RWPE2 (cell line): ENCODE data around the gene KLLN.
A peak's percentile ranks its signal among the peaks of the same experiment; 100 is the strongest.

Source experiments
- ATAC-seq: fragments of 200-7000 bp; cut with Tn5 transposase; 3 replicates; pipeline ENCODE4 v1.9.1; 2021; ENCODE audit warnings: low read depth
- DNase-seq: peaks from one replicate; pipeline ENCODE4 v3.0.0-alpha.2; 2020; ENCODE audit warnings: low spot score
- H3K27ac ChIP-seq: fragments of 450-650 bp; 2 replicates; pipeline ENCODE4 v1.5.1; 2017; ENCODE audit warnings: mild to moderate bottlenecking; ENCODE audit not compliant: poor library complexity, severe bottlenecking
- H3K27me3 ChIP-seq: fragments of 250-450 bp; sonication (Bioruptor Pico); 2 replicates; pipeline ENCODE4 v1.5.1; 2021; ENCODE audit warnings: mild to moderate bottlenecking, moderate library complexity; ENCODE audit not compliant: insufficient read depth, poor library complexity, severe bottlenecking
- H3K36me3 ChIP-seq: fragments of 250-450 bp; sonication (Bioruptor Pico); 2 replicates; pipeline ENCODE4 v1.5.1; 2020; ENCODE audit warnings: low read depth, mild to moderate bottlenecking, moderate library complexity
- H3K4me1 ChIP-seq: fragments of 250-450 bp; sonication (Bioruptor Pico); 2 replicates; pipeline ENCODE4 v1.5.1; 2021; ENCODE audit warnings: mild to moderate bottlenecking, moderate library complexity; ENCODE audit not compliant: insufficient read depth, poor library complexity, severe bottlenecking
- H3K4me3 ChIP-seq: fragments of 250-450 bp; sonication (Bioruptor Pico); 2 replicates; pipeline ENCODE4 v1.5.1; 2021; ENCODE audit warnings: mild to moderate bottlenecking, moderate library complexity; ENCODE audit not compliant: severe bottlenecking
- H3K9me3 ChIP-seq: fragments of 250-450 bp; sonication (Bioruptor Pico); 2 replicates; pipeline ENCODE4 v1.5.1; 2021; ENCODE audit warnings: mild to moderate bottlenecking, moderate library complexity; ENCODE audit not compliant: severe bottlenecking
- TF ChIP-seq, protein P1 (sequence below): fragments of 450-650 bp; IDR thresholded peaks from one replicate; pipeline ENCODE4 v1.5.1; 2017; ENCODE audit warnings: mild to moderate bottlenecking, moderate library complexity; ENCODE audit not compliant: poor library complexity, severe bottlenecking

KLLN gene

GRCh38 chr10:87816163-87816897 lies 47.0 kb downstream of the KLLN start:
- no peaks in the 10 kb centered on the region for H3K9me3 ChIP-seq
- no peaks in the 10 kb centered on the region for H3K27me3 ChIP-seq
- H3K4me3 ChIP-seq, result peak overlapping the region; percentile 88
- DNase-seq, result no peak
- peak overlapping the region; percentile 78 for H3K27ac ChIP-seq
- TF ChIP-seq, protein P1, sequence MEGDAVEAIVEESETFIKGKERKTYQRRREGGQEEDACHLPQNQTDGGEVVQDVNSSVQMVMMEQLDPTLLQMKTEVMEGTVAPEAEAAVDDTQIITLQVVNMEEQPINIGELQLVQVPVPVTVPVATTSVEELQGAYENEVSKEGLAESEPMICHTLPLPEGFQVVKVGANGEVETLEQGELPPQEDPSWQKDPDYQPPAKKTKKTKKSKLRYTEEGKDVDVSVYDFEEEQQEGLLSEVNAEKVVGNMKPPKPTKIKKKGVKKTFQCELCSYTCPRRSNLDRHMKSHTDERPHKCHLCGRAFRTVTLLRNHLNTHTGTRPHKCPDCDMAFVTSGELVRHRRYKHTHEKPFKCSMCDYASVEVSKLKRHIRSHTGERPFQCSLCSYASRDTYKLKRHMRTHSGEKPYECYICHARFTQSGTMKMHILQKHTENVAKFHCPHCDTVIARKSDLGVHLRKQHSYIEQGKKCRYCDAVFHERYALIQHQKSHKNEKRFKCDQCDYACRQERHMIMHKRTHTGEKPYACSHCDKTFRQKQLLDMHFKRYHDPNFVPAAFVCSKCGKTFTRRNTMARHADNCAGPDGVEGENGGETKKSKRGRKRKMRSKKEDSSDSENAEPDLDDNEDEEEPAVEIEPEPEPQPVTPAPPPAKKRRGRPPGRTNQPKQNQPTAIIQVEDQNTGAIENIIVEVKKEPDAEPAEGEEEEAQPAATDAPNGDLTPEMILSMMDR, result no peak
- peaks cover 37% of the 10 kb centered on the region for H3K36me3 ChIP-seq
- ATAC-seq, result no peak
- peaks cover 10% of the 10 kb centered on the region for H3K4me1 ChIP-seq
